HepG2 (cell line): Measurements from ENCODE around the gene MRPL28.

ENCODE experiments used
- ETV6 ChIP-seq: sonication (generic); formaldehyde crosslinking; conservative IDR thresholded peaks from 2 replicates; pipeline ENCODE4 v1.4.0; 2020; ENCODE audit warnings: missing genetic modification reagents
- NFIC ChIP-seq: IDR thresholded peaks from 2 replicates; pipeline ENCODE4 v1.6.1; 2012; ENCODE audit warnings: mild to moderate bottlenecking, low read length, inconsistent platforms
- POLR2A ChIP-seq, 2 experiments: IDR thresholded peaks; 2 replicates each; pipeline ENCODE4 v1.6.1; 2011; ENCODE audit warnings: low read depth in 2 of 2, low read length in 2 of 2, mild to moderate bottlenecking in 1 of 2, moderate library complexity in 1 of 2; ENCODE audit not compliant: insufficient read depth in 1 of 2
- ZNF746 ChIP-seq: sonication (generic); formaldehyde crosslinking; IDR thresholded peaks from 2 replicates; pipeline ENCODE4 v1.8.0; 2022; ENCODE audit warnings: mild to moderate bottlenecking, missing genetic modification reagents

- TF ChIP-seq NFIC (no peak), ZNF746 (CRISPR knock-in tag) (no peak), POLR2A (IDR thresholded peaks at IDR 0.05; ENCODE audit: insufficient read depth in 1 of 2, low read depth in 2 of 2, low read length in 2 of 2) (no peak), ETV6 (CRISPR knock-in tag) (no peak)
These were observed 32.9 kb downstream of the MRPL28 start for GRCh38 chr16:337437-337836.
